GM12892 (cell line): Measurements from ENCODE around the gene UBTD2.

ENCODE experiments used
- POLR2A ChIP-seq: IDR thresholded peaks from 2 replicates; pipeline ENCODE4 v1.6.1; 2011; ENCODE audit warnings: low read depth, low read length, control low read depth
- POLR2AphosphoS5 ChIP-seq: IDR thresholded peaks from 2 replicates; pipeline ENCODE4 v1.6.1; 2011; ENCODE audit warnings: low read depth, low read length, control low read depth

DNA sequence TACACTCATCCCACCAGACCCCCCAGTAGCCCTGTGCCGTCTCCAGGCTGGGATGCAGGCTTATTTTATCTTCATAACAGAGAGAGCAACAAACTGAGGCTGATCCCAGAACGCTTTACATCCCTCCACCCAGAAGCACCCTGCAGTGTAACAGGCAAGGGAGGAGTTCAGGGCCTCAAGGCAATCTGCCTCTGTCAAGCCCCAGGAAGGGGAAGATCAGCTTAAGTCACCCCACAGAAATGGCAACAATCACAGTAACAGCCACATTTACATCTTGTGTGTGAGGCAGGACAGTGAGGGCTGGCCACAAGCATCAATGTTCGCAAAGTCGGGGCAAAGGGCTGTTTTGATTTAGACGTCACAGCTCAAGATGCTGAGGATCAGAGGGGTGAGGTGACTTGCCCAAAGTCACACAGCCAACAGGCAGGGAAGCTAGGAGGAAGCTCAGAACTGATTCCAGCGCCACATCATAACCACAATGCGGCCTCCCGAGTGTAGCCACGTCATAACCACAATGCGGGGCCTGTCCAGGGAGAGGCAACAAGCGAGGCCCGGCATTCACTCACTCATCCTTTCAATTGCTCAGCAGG is 109.9 kb downstream of the UBTD2 start:
- TF ChIP-seq POLR2AphosphoS5, result no peak
- TF ChIP-seq POLR2A, result no peak
